A549 (cell line): ENCODE results near the gene ABLIM1. TPM values are rescaled to one million over a fixed set of nuclear protein-coding genes. Genes with fewer than 3 reads are reported as not detected.

Experiments
- ATAC-seq, 2 experiments: fragments of 200-7000 bp in 1 of 2; fragments of >200 bp in 1 of 2; cut with Nextera tagmentation in 1 of 2; cut with Tn5 transposase in 1 of 2; 3 replicates each; pipeline versions ENCODE4 v1.8.0 to v1.9.1; 2018 to 2020; ENCODE audit warnings: mild to moderate bottlenecking in 1 of 2, moderate library complexity in 1 of 2
- CTCF ChIA-PET: fragments of 300-600 bp; sonication (Branson Sonifier 250); formaldehyde crosslinking; extraction: SDS; loops from one replicate; lab custom pipeline; 2021; ENCODE audit warnings: antibody characterized with exemption, inconsistent platforms; lab: Yijun Ruan, JAX
- POLR2A ChIA-PET: fragments of 350-600 bp; formaldehyde crosslinking; extraction: SDS; loops from one replicate; lab custom pipeline; 2021; ENCODE audit warnings: antibody characterized with exemption, inconsistent platforms; lab: Yijun Ruan, JAX
- DNase-seq, 2 experiments: peaks; one replicate each; pipeline versions ENCODE4 v3.0.0 to v3.0.0-alpha.2; 2011 to 2016; ENCODE audit warnings: low read depth in 1 of 2, low spot score in 1 of 2
- FAIRE-seq: peaks from 2 replicates; lab custom pipeline; 2011; peaks lifted over from hg19 to GRCh38; lab: Jason Lieb, UNC
- H3K27ac ChIP-seq, 2 experiments: fragments of >200 bp; sonication (Bioruptor Twin); formaldehyde crosslinking; 3 replicates each; pipeline ENCODE4 v1.5.1; 2016 to 2017
- H3K4me1 ChIP-seq: fragments of >200 bp; sonication (Bioruptor Twin); formaldehyde crosslinking; 3 replicates; pipeline ENCODE4 v1.6.1; 2016
- H3K4me2 ChIP-seq: fragments of >200 bp; sonication (Bioruptor Twin); formaldehyde crosslinking; 3 replicates; pipeline ENCODE4 v1.6.1; 2016
- H3K4me3 ChIP-seq: fragments of >200 bp; sonication (Bioruptor Twin); formaldehyde crosslinking; 3 replicates; pipeline ENCODE4 v1.5.1; 2016
- H3K9me3 ChIP-seq: fragments of >200 bp; sonication (Bioruptor Twin); formaldehyde crosslinking; 3 replicates; pipeline ENCODE4 v1.6.1; 2016
- BHLHE40 ChIP-seq: IDR thresholded peaks from 2 replicates; pipeline ENCODE4 v1.6.1; 2012; ENCODE audit warnings: low read depth, low read length, inconsistent platforms
- CHD2 ChIP-seq: fragments of 150-350 bp; IDR thresholded peaks from 2 replicates; pipeline ENCODE4 v1.6.1; 2014; ENCODE audit warnings: low read length; ENCODE audit not compliant: partially characterized antibody
- HDAC2 ChIP-seq: fragments of 200-600 bp; sonication (generic); IDR thresholded peaks from 2 replicates; pipeline ENCODE4 v1.6.1; 2016
- MYC ChIP-seq: IDR thresholded peaks from 2 replicates; pipeline ENCODE4 v1.6.1; 2012; ENCODE audit warnings: mild to moderate bottlenecking, inconsistent platforms, low read length, improper control_type of control experiment, borderline replicate concordance
- NPAS2 ChIP-seq: fragments of 250-450 bp; sonication (Bioruptor Pico); IDR thresholded peaks from 2 replicates; pipeline ENCODE4 v1.8.0; 2022; ENCODE audit warnings: mild to moderate bottlenecking, moderate library complexity, borderline replicate concordance
- POLR2AphosphoS2 ChIP-seq: conservative IDR thresholded peaks from 2 replicates; pipeline ENCODE4 v1.6.1; 2012; ENCODE audit warnings: low read length, improper control_type of control experiment, inconsistent platforms
- RAD21 ChIP-seq, 2 experiments: fragments of >200 bp in 1 of 2; sonication (Bioruptor Twin) in 1 of 2; formaldehyde crosslinking in 1 of 2; IDR thresholded peaks in 1 of 2; conservative IDR thresholded peaks in 1 of 2; 2 replicates in 1 of 2; 3 replicates in 1 of 2; pipeline ENCODE4 v1.6.1; 2012 to 2018; ENCODE audit warnings: inconsistent platforms in 1 of 2
- RARB ChIP-seq: fragments of 250-450 bp; sonication (Bioruptor Pico); IDR thresholded peaks from 2 replicates; pipeline ENCODE4 v1.8.0; 2021; ENCODE audit warnings: mild to moderate bottlenecking, moderate library complexity
- ZFP36 ChIP-seq: fragments of 450-650 bp; IDR thresholded peaks from 2 replicates; pipeline ENCODE4 v1.6.1; 2014; ENCODE audit warnings: borderline replicate concordance; ENCODE audit not compliant: partially characterized antibody
- WGBS: methylation state at CpG from one replicate; pipeline ENCODE4 v1.1.6; 2017; ENCODE audit errors: missing lambda C conversion rate; 5-methylcytosine and 5-hydroxymethylcytosine counted together
- polyA plus RNA-seq, 4 experiments: library from polyadenylated mRNA; depleted of rRNA in 3 of 4; stranded (reverse); fragments of >200 nt; fragmentation: RNase III in 1 of 4; extraction: RNeasy Plus Mini Kit Qiagen cat#74134 plus additional on column Dnase treatment in 1 of 4; gene quantifications; 2 replicates in 3 of 4; 3 replicates in 1 of 4; pipeline ENCODE4 v1.2.3, GENCODE V29; 2011 to 2017
- TF ChIP-seq, protein P1 (sequence below): fragments of >200 bp; sonication (Bioruptor Twin); formaldehyde crosslinking; IDR thresholded peaks from 2 replicates; pipeline ENCODE4 v1.6.1; 2016
- TF ChIP-seq, protein P2 (sequence below): fragments of >200 bp; sonication (Bioruptor Twin); formaldehyde crosslinking; IDR thresholded peaks from 3 replicates; pipeline ENCODE4 v1.6.1; 2016
- TF ChIP-seq, protein P3 (sequence below): IDR thresholded peaks from 2 replicates; pipeline ENCODE4 v1.6.1; 2012
- TF ChIP-seq, protein P4 (sequence below): fragments of 150-350 bp; IDR thresholded peaks from 2 replicates; pipeline ENCODE4 v1.6.1; 2014; ENCODE audit warnings: low read depth, mild to moderate bottlenecking, low read length
- TF ChIP-seq, protein P5 (sequence below): fragments of 250-450 bp; sonication (Bioruptor Pico); IDR thresholded peaks from 2 replicates; pipeline ENCODE4 v1.5.0; 2020; ENCODE audit warnings: low read depth, mild to moderate bottlenecking, moderate library complexity

ABLIM1 gene
- polyA plus RNA-seq, 2 of the 4 experiments (the other 2 are of a cell fraction) = 21.4 to 70.2 TPM

DNA sequence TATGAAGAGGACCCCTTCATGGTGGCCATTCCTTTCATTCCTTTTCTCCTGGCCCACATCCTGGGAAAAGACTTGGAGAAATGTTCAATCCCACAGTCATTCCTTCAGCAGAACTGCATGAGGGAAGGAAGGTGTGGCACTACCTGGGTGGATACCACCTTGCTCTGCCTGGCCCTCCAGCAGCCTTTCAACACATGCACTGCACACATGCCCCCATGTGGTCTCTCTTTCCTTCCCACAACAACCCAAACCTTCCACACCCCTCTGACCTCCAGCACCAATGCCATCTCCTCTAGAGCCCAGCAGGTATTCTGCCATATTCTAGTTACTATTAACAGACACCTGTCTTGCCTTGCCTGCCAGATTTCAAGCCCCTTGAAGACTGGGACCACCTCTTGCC is 213.3 kb downstream of the ABLIM1 start:
- DNase-seq = no peak
- ChIA-PET POLR2A (interaction anchor here (0.8 kb wide), 1 partner anchor 15 kb away, joined by 3 read pairs; no protein-coding TSS in a partner anchor), CTCF (no interaction called here)
- Histone ChIP-seq H3K9me3 (no peaks in the 10 kb centered on the region), H3K4me2 (no peak overlapping the region), H3K4me3 (no peak overlapping the region), H3K27ac (no peak overlapping the region), H3K4me1 (no peaks in the 10 kb centered on the region)
- TF ChIP-seq BHLHE40 (no peak), RARB (CRISPR knock-in tag) (no peak), RAD21 (conservative IDR thresholded peaks at IDR 0.05 in 1 of 2, IDR thresholded peaks at IDR 0.05 in 1 of 2) (peak in 1 of 2 experiments; percentile 29; a peak in 1 of 5 replicates), NPAS2 (CRISPR knock-in tag) (no peak)
- TF ChIP-seq, protein P1, sequence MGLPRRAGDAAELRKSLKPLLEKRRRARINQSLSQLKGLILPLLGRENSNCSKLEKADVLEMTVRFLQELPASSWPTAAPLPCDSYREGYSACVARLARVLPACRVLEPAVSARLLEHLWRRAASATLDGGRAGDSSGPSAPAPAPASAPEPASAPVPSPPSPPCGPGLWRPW = no peak
- TF ChIP-seq, protein P2, sequence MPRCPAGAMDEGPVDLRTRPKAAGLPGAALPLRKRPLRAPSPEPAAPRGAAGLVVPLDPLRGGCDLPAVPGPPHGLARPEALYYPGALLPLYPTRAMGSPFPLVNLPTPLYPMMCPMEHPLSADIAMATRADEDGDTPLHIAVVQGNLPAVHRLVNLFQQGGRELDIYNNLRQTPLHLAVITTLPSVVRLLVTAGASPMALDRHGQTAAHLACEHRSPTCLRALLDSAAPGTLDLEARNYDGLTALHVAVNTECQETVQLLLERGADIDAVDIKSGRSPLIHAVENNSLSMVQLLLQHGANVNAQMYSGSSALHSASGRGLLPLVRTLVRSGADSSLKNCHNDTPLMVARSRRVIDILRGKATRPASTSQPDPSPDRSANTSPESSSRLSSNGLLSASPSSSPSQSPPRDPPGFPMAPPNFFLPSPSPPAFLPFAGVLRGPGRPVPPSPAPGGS = no peak
- no peak for FAIRE-seq
- ATAC-seq = no peak

DNA sequence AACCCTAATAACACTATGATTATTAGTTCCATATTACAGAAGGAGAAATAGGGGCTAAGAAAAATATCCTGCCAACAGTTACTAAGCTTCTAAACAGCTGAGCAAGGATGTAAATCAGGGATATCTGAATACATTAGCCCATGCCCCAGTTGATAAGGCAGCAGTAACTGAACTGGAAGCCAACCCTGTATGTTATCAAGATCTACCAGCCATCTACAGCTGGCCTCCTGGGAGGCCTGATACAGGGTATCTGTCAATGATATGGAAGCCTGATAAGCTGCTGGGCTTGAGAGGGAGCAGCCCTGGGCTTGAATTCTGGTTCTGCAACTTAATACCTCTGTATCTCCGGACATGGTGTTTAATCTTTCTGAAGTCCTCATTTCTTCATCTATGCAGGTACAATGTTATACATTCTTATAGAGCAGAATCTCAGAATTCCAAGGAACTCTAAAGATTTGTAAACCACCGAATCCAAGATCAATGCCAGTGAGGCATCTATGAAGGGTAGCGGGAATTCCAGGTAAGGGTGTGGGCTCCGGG is 215.9 kb downstream of the ABLIM1 start:
- Histone ChIP-seq H3K27ac (no peak overlapping the region), H3K4me3 (no peak overlapping the region), H3K4me2 (no peak overlapping the region), H3K4me1 (no peaks in the 10 kb centered on the region), H3K9me3 (no peaks in the 10 kb centered on the region)
- 72% methylated on average over 4 of the region's 4 CpGs for WGBS
- CTCF ChIA-PET = interaction anchor here (1.0 to 13.3 kb wide), 4 partner anchors 63 to 145 kb away, joined by 3 to 140 read pairs (median 4); no protein-coding TSS in a partner anchor
- DNase-seq (no peak), FAIRE-seq (no peak), ATAC-seq (no peak)
- POLR2A ChIA-PET = no interaction called here
- TF ChIP-seq POLR2AphosphoS2 = no peak
- TF ChIP-seq CHD2 = no peak
- TF ChIP-seq, protein P3, sequence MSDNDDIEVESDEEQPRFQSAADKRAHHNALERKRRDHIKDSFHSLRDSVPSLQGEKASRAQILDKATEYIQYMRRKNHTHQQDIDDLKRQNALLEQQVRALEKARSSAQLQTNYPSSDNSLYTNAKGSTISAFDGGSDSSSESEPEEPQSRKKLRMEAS = no peak

DNA sequence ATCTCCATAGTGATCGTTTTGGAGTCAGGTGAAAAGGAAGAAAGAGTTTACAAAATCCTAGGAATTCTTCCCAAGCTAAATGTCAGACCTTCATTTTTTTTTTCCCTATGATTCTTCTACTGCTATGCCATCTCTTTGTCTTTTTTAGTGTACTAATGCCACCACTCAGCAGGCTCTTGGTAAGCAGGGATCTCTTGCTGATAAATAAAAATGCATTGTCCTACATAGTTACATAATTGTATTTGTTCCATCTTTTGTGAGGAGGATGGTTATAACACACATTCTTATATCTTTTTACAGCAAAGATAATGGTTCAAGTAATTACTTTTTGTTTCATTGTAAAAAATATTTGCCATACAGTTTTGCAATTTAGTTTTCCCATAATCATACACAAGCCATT is 217.0 kb downstream of the ABLIM1 start:
- 82% methylated on average over 1 of the region's 1 CpG for WGBS
- no peak overlapping the region for H3K27ac ChIP-seq
- ChIA-PET CTCF (interaction anchor here (0.6 to 13.3 kb wide), 2 partner anchors 21 to 137 kb away, joined by 3 to 140 read pairs; no protein-coding TSS in a partner anchor), POLR2A (no interaction called here)
- H3K4me2 ChIP-seq = no peak overlapping the region
- H3K4me3 ChIP-seq = no peak overlapping the region
- ATAC-seq = no peak
- DNase-seq = no peak
- FAIRE-seq = no peak
- TF ChIP-seq, protein P2 = no peak
- TF ChIP-seq, protein P4, sequence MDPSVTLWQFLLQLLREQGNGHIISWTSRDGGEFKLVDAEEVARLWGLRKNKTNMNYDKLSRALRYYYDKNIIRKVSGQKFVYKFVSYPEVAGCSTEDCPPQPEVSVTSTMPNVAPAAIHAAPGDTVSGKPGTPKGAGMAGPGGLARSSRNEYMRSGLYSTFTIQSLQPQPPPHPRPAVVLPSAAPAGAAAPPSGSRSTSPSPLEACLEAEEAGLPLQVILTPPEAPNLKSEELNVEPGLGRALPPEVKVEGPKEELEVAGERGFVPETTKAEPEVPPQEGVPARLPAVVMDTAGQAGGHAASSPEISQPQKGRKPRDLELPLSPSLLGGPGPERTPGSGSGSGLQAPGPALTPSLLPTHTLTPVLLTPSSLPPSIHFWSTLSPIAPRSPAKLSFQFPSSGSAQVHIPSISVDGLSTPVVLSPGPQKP = no peak
- no peak for TF ChIP-seq ZFP36
- TF ChIP-seq, protein P5, sequence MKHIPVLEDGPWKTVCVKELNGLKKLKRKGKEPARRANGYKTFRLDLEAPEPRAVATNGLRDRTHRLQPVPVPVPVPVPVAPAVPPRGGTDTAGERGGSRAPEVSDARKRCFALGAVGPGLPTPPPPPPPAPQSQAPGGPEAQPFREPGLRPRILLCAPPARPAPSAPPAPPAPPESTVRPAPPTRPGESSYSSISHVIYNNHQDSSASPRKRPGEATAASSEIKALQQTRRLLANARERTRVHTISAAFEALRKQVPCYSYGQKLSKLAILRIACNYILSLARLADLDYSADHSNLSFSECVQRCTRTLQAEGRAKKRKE (CRISPR knock-in tag) = no peak
- TF ChIP-seq POLR2AphosphoS2 = no peak
- no peak for TF ChIP-seq RAD21 (conservative IDR thresholded peaks at IDR 0.05 in 1 of 2, IDR thresholded peaks at IDR 0.05 in 1 of 2)
- no peak for TF ChIP-seq MYC
- no peak for TF ChIP-seq HDAC2
- H3K4me1 ChIP-seq = no peaks in the 10 kb centered on the region
- H3K9me3 ChIP-seq = no peaks in the 10 kb centered on the region
